Neuron (in vitro differentiated cells): ENCODE data around the gene ELN.

Experiments
- H2AFZ ChIP-seq: one replicate; pipeline ENCODE4 v1.6.1; 2013; ENCODE audit warnings: low read depth, mild to moderate bottlenecking, inconsistent platforms, low read length, moderate library complexity
- H3K27me3 ChIP-seq: one replicate; pipeline ENCODE4 v1.6.1; 2013; ENCODE audit warnings: low read length; ENCODE audit not compliant: insufficient read depth
- H3K36me3 ChIP-seq: one replicate; pipeline ENCODE4 v1.6.1; 2013; ENCODE audit warnings: low read length; ENCODE audit not compliant: insufficient read depth
- H3K4me1 ChIP-seq: one replicate; pipeline ENCODE4 v1.6.1; 2013; ENCODE audit warnings: low read length; ENCODE audit not compliant: insufficient read depth
- H3K4me3 ChIP-seq: 2 replicates; pipeline ENCODE4 v1.5.1; 2013; ENCODE audit warnings: mild to moderate bottlenecking, low read length, moderate library complexity
- H3K9me3 ChIP-seq: one replicate; pipeline ENCODE4 v1.6.1; 2013; ENCODE audit warnings: low read length

ELN gene

DNA sequence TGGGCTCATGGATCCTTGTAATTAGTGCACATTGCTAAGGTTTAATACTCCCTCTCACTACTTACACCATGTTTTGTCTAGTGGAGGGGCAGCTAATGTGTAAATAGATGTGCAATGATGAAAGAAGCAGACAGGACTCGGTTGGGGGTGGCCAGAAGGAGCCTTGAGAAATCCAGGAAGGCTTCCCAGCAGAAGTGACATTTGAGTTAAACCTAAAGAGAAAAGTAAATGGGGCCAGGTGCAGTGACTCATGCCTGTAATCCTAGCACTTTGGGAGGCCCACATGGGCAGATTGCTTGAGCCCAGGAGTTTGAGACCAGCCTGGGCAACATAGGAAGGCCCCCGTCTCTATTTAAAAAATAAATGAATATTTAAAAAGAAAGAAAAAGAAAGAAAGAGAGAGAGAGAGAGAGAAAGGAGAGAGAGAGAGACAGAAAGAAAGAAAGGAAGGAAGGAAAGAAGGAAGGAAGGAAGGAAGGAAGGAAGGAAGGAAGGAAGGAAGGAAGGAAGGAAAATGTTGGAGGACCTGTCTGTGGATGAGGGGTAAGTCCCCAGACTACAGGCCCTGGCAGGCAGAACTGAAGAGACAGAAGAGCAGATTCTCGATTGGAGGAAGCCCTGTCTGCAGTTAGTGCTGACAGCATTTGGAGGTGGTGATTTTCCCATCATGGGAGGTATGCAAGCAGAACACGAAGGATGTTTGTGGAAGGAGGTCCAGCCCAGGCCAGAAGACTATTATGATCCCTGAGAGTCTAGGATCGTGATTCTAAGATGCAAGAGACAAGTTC lies 3.6 kb downstream of the ELN start:
- no peak overlapping the region for H2AFZ ChIP-seq
- H3K27me3 ChIP-seq, result peaks cover 28% of the 10 kb centered on the region
- peaks cover 29% of the 10 kb centered on the region for H3K4me1 ChIP-seq
- no peaks in the 10 kb centered on the region for H3K36me3 ChIP-seq
- H3K9me3 ChIP-seq, result no peaks in the 10 kb centered on the region
- no peak overlapping the region for H3K4me3 ChIP-seq

GRCh38 chr7:74032191-74032490 lies 4.2 kb downstream of the ELN start:
- Histone ChIP-seq H3K9me3 (no peaks in the 10 kb centered on the region), H3K36me3 (no peaks in the 10 kb centered on the region), H3K4me1 (peaks cover 27% of the 10 kb centered on the region), H2AFZ (no peak overlapping the region), H3K4me3 (no peak overlapping the region), H3K27me3 (peaks cover 28% of the 10 kb centered on the region)

DNA sequence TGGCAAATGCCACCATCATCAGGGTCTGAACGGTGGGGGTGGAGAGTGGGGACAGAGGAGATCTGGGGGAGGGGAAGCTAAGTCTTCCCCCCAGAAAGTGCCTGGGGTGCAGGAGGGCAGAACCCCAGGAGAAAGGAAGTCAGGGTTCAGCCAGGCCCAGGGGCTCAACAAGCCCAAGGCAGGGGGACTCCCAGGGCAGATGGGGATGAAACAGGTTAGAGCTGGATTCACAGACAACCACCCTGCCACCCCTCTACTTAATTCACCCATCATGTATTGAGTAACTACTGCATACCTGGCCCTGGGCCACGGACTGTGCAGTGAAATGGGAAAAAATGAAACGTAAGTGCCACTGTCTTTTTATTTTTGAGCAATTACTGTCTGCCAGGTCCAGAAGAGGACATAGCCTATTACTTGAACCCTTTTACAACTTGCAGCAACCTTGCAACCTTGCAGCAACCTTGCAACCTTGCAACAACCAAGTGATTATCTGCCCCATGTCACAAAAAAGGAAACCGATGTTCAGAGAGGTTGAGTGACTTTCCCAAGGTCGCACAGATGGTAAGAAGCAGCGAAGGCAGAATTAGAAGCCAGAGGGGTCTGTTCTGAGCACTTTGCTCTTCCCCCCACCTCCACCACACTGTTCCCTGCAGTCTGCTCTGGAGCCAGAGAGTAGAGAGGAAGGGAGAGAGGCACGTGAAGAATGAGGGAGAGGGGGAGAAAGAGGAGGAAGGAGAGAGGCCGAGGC lies 4.8 kb downstream of the ELN start:
- Histone ChIP-seq H2AFZ (no peak overlapping the region), H3K4me1 (peaks cover 20% of the 10 kb centered on the region), H3K4me3 (no peak overlapping the region), H3K36me3 (no peaks in the 10 kb centered on the region), H3K9me3 (no peaks in the 10 kb centered on the region), H3K27me3 (peaks cover 28% of the 10 kb centered on the region)

GRCh38 chr7:74033372-74034311 lies 5.7 kb downstream of the ELN start:
- H2AFZ ChIP-seq, result no peak overlapping the region
- H3K9me3 ChIP-seq, result no peaks in the 10 kb centered on the region
- H3K4me3 ChIP-seq, result peak overlapping the region; percentile 21
- H3K36me3 ChIP-seq, result no peaks in the 10 kb centered on the region
- H3K4me1 ChIP-seq, result peaks cover 20% of the 10 kb centered on the region
- peaks cover 26% of the 10 kb centered on the region for H3K27me3 ChIP-seq

GRCh38 chr7:74037609-74038008 lies 9.6 kb downstream of the ELN start:
- peaks cover 13% of the 10 kb centered on the region for H3K4me1 ChIP-seq
- no peak overlapping the region for H3K4me3 ChIP-seq
- no peak overlapping the region for H2AFZ ChIP-seq
- no peaks in the 10 kb centered on the region for H3K36me3 ChIP-seq
- peaks cover 3% of the 10 kb centered on the region for H3K27me3 ChIP-seq
- no peaks in the 10 kb centered on the region for H3K9me3 ChIP-seq

DNA sequence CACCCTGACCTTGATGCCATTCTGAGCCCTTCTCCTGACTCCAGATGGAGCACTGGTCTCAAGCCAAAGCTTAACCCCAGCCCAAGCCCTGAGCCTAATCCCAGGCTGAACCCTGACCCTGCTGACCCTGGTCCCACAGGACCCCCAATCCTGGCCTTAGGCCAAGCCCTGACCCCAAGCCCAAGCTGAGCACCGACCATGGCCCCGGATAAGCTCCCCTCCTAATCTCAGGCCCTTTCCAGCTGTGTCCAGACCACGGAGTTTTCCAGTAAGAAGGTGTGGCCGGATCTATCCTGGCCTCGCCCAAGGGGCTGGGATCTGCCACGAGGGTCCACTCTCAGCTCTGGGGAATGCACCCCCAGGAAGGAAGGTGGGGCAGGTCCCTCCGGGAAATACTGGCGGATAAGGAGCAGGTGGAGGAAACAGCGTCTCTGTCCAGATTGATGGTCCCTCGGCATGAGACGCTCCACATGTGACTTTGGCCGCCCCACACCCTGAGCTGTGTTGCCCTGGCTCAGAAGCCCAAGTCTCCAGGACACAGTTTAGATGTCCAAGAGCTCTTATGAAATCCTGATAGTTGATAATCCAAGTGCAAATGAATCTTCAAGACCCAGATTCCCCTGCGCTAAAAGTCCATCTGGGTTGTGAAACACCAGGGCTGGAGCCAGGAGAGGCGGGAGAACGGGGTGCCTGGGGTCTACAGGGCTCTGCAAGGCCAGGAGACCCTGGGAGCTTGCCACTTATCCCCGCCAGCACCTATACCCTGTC lies 10.4 kb downstream of the ELN start:
- H3K9me3 ChIP-seq, result no peaks in the 10 kb centered on the region
- H3K4me1 ChIP-seq, result peaks cover 10% of the 10 kb centered on the region
- peaks cover 7% of the 10 kb centered on the region for H3K27me3 ChIP-seq
- H3K36me3 ChIP-seq, result no peaks in the 10 kb centered on the region
- H3K4me3 ChIP-seq, result no peak overlapping the region
- H2AFZ ChIP-seq, result no peak overlapping the region

GRCh38 chr7:74039337-74039736 lies 11.4 kb downstream of the ELN start:
- Histone ChIP-seq H2AFZ (no peak overlapping the region), H3K36me3 (no peaks in the 10 kb centered on the region), H3K27me3 (peaks cover 7% of the 10 kb centered on the region), H3K9me3 (no peaks in the 10 kb centered on the region), H3K4me1 (peaks cover under 1% of the 10 kb centered on the region), H3K4me3 (no peak overlapping the region)

DNA sequence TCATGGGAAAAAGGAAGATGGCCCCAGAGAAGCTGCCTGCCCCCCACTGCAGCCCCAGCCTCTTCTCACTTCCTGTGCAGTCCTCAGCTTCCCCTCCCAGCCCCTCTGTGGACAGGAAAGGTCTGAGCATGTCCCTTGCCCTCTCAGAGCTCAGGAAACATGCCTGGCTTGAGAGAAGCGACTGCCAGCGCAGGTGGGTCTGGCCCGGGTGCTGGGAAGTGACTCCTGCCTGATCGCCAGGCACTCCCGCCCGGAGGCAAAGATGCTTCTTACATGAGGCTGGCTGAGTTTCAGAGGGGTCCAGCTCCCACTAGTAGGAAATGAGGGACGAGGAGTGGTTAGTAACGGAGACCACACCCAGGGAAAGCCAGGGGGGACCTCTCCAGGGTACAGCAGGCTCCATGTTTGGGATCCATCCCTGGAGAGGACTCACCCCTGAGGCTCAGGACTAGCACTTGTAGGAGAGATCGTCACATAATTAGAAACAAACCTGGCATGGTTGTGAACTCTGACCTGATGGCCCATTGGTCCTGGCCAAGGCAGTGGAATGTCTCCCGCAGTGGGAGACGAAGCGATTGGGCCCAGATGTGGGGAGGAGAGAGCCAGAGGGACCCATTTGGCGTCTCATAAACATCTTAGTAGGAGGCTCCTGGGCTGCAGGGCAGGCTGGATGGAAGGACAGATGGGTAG lies 12.3 kb downstream of the ELN start:
- Histone ChIP-seq H2AFZ (no peak overlapping the region), H3K27me3 (peaks cover 10% of the 10 kb centered on the region), H3K4me1 (no peaks in the 10 kb centered on the region), H3K9me3 (no peaks in the 10 kb centered on the region), H3K4me3 (no peak overlapping the region), H3K36me3 (no peaks in the 10 kb centered on the region)

- H3K4me1 ChIP-seq, result no peaks in the 10 kb centered on the region
- no peak overlapping the region for H2AFZ ChIP-seq
- no peaks in the 10 kb centered on the region for H3K36me3 ChIP-seq
- H3K27me3 ChIP-seq, result peaks cover 10% of the 10 kb centered on the region
- no peaks in the 10 kb centered on the region for H3K9me3 ChIP-seq
- H3K4me3 ChIP-seq, result no peak overlapping the region
These were observed 13.0 kb downstream of the ELN start for GRCh38 chr7:74040791-74041520.

GRCh38 chr7:74042746-74043522 lies 15.0 kb downstream of the ELN start:
- no peak overlapping the region for H2AFZ ChIP-seq
- peaks cover 10% of the 10 kb centered on the region for H3K27me3 ChIP-seq
- H3K36me3 ChIP-seq, result no peaks in the 10 kb centered on the region
- H3K4me1 ChIP-seq, result no peaks in the 10 kb centered on the region
- H3K4me3 ChIP-seq, result no peak overlapping the region
- no peaks in the 10 kb centered on the region for H3K9me3 ChIP-seq

- no peak overlapping the region for H3K4me3 ChIP-seq
- no peaks in the 10 kb centered on the region for H3K4me1 ChIP-seq
- H3K9me3 ChIP-seq, result no peaks in the 10 kb centered on the region
- H3K27me3 ChIP-seq, result peaks cover 10% of the 10 kb centered on the region
- no peaks in the 10 kb centered on the region for H3K36me3 ChIP-seq
- no peak overlapping the region for H2AFZ ChIP-seq
These were observed 15.6 kb downstream of the ELN start for GRCh38 chr7:74043523-74043951.
